Measurements from ENCODE around the gene AGBL2.
"Not testable (repeated sequence)": the region's sequence is repeated elsewhere in the genome, so short reads cannot be mapped to it uniquely, and the experiment has no call there.

AGBL2 gene

GRCh38 chr11:47688991-47689390 lies 26.2 kb downstream of the AGBL2 start:
- H3K4me1 ChIP-seq: no peaks in the 10 kb centered on the region
- no peaks in the 10 kb centered on the region for H3K36me3 ChIP-seq
- no peak for DNase-seq
- intact Hi-C loops (cut with DNase I; ENCODE audit: low total_unique reads): no loop called here
- no peaks in the 10 kb centered on the region for H3K9me3 ChIP-seq
- TF ChIP-seq CTCF (IDR thresholded peaks at IDR 0.05): no peak
- H3K27ac ChIP-seq: no peak overlapping the region
- no peaks in the 10 kb centered on the region for H3K27me3 ChIP-seq
- no peak overlapping the region for H3K4me3 ChIP-seq

- intact Hi-C loops (cut with DNase I; ENCODE audit: low total_unique reads): no loop called here
- H3K36me3 ChIP-seq: no peaks in the 10 kb centered on the region
- DNase-seq: no peak
- no peak for TF ChIP-seq CTCF (IDR thresholded peaks at IDR 0.05)
- no peak overlapping the region for H3K27ac ChIP-seq
- H3K4me1 ChIP-seq: no peaks in the 10 kb centered on the region
- no peak overlapping the region for H3K4me3 ChIP-seq
- H3K9me3 ChIP-seq: no peaks in the 10 kb centered on the region
- H3K27me3 ChIP-seq: no peaks in the 10 kb centered on the region
Measured at GRCh38 chr11:47688111-47688510, 27.1 kb downstream of the AGBL2 start.

- H3K4me1 ChIP-seq; intact Hi-C loops (cut with DNase I; ENCODE audit: low total_unique reads); DNase-seq; H3K36me3 ChIP-seq; H3K9me3 ChIP-seq; H3K27me3 ChIP-seq; H3K4me3 ChIP-seq; H3K27ac ChIP-seq: not testable (repeated sequence)
Measured at GRCh38 chr11:47686704-47687103, 28.5 kb downstream of the AGBL2 start.

- no peak for TF ChIP-seq CTCF (IDR thresholded peaks at IDR 0.05)
- Histone ChIP-seq H3K4me3 (no peak overlapping the region), H3K36me3 (no peaks in the 10 kb centered on the region), H3K4me1 (no peaks in the 10 kb centered on the region), H3K27ac (no peak overlapping the region), H3K27me3 (no peaks in the 10 kb centered on the region), H3K9me3 (no peaks in the 10 kb centered on the region)
- intact Hi-C loops (cut with DNase I; ENCODE audit: low total_unique reads): no loop called here
- no peak for DNase-seq
Measured at GRCh38 chr11:47686151-47686550, 29.0 kb downstream of the AGBL2 start.

- no peak for DNase-seq
- H3K27ac ChIP-seq: no peak overlapping the region
- H3K27me3 ChIP-seq: no peaks in the 10 kb centered on the region
- no peak for TF ChIP-seq CTCF (IDR thresholded peaks at IDR 0.05)
- H3K9me3 ChIP-seq: no peaks in the 10 kb centered on the region
- intact Hi-C loops (cut with DNase I; ENCODE audit: low total_unique reads): no loop called here
- H3K4me3 ChIP-seq: no peak overlapping the region
- H3K36me3 ChIP-seq: no peaks in the 10 kb centered on the region
- H3K4me1 ChIP-seq: no peaks in the 10 kb centered on the region
Measured at GRCh38 chr11:47675851-47676250, 39.3 kb downstream of the AGBL2 start.

GRCh38 chr11:47672283-47672730 lies 42.9 kb downstream of the AGBL2 start:
- no peaks in the 10 kb centered on the region for H3K27me3 ChIP-seq
- intact Hi-C loops (cut with DNase I; ENCODE audit: low total_unique reads): no loop called here
- no peak overlapping the region for H3K27ac ChIP-seq
- no peaks in the 10 kb centered on the region for H3K9me3 ChIP-seq
- no peaks in the 10 kb centered on the region for H3K36me3 ChIP-seq
- no peak for TF ChIP-seq CTCF (IDR thresholded peaks at IDR 0.05)
- H3K4me1 ChIP-seq: no peaks in the 10 kb centered on the region
- no peak for DNase-seq
- no peak overlapping the region for H3K4me3 ChIP-seq
